LHCN-M2 (cell line): ENCODE data around the gene RTKN. TPM values are rescaled to one million over a fixed set of nuclear protein-coding genes. Genes with fewer than 3 reads are reported as not detected.

Experiments
- DNase-seq: peaks from one replicate; pipeline ENCODE4 v3.0.0-alpha.2; 2012; ENCODE audit warnings: low read depth
- total RNA-seq: library from RNA; depleted of rRNA; stranded (reverse); fragments of >200 nt; gene quantifications from 2 replicates; pipeline ENCODE4 v1.2.3, GENCODE V29; 2014

The RTKN gene
- total RNA-seq, 1 experiment from 2014 or later, result 51.4 TPM

- DNase-seq, result no peak
Observed at GRCh38 chr2:74417763-74418162, 24.0 kb downstream of the RTKN start.

GRCh38 chr2:74417197-74417596, 24.5 kb downstream of the RTKN start:
- DNase-seq, result no peak

GRCh38 chr2:74416778-74417177, 25.0 kb downstream of the RTKN start:
- peak; percentile 10 for DNase-seq

GRCh38 chr2:74415762-74416395, 25.9 kb downstream of the RTKN start:
- no peak for DNase-seq

- DNase-seq, result peak; percentile 8
Observed at GRCh38 chr2:74414881-74415761, 26.6 kb downstream of the RTKN start.

GRCh38 chr2:74414441-74414840, 27.3 kb downstream of the RTKN start:
- DNase-seq, result no peak

GRCh38 chr2:74413001-74413698, 28.6 kb downstream of the RTKN start:
- DNase-seq, result no peak

- DNase-seq, result no peak
Observed at GRCh38 chr2:74407682-74408081, 34.1 kb downstream of the RTKN start.

GRCh38 chr2:74406035-74406434, 35.7 kb downstream of the RTKN start:
- no peak for DNase-seq

GRCh38 chr2:74401891-74402290, 39.8 kb downstream of the RTKN start:
- no peak for DNase-seq

- no peak for DNase-seq
Observed at GRCh38 chr2:74399785-74400184, 42.0 kb downstream of the RTKN start.

GRCh38 chr2:74396149-74396548, 45.6 kb downstream of the RTKN start:
- no peak for DNase-seq

- DNase-seq, result no peak
Observed at GRCh38 chr2:74393525-74393924, 48.2 kb downstream of the RTKN start.

- no peak for DNase-seq
Observed at GRCh38 chr2:74392449-74392743, 49.3 kb downstream of the RTKN start.

- DNase-seq, result peak; percentile 83
Observed at GRCh38 chr2:74391580-74392448, 49.9 kb downstream of the RTKN start.

- peak; percentile 24 for DNase-seq
Observed at GRCh38 chr2:74391209-74391579, 50.5 kb downstream of the RTKN start.

- no peak for DNase-seq
Observed at GRCh38 chr2:74390606-74391005, 51.1 kb downstream of the RTKN start.

- DNase-seq, result peak; percentile 59
Observed at GRCh38 chr2:74387346-74387745, 54.4 kb downstream of the RTKN start.

GRCh38 chr2:74385396-74385795, 56.3 kb downstream of the RTKN start:
- no peak for DNase-seq

GRCh38 chr2:74384051-74384450, 57.7 kb downstream of the RTKN start:
- DNase-seq, result no peak

GRCh38 chr2:74383254-74383653, 58.5 kb downstream of the RTKN start:
- no peak for DNase-seq

- no peak for DNase-seq
Observed at GRCh38 chr2:74381751-74382150, 60.0 kb downstream of the RTKN start.
